ENCODE results near the gene STX18. TPM values are rescaled to one million over a fixed set of nuclear protein-coding genes. Genes with fewer than 3 reads are reported as not detected.

The STX18 gene
- total RNA-seq, 1 donor from 2014 or later: 33.9 TPM

GRCh38 chr4:4395849-4396627 lies 145.8 kb downstream of the STX18 start:
- Mint-ChIP-seq H3K4me1 (peaks cover 29% of the 10 kb centered on the region), H3K4me3 (peak overlapping the region; percentile 30), H3K9me3 (peaks cover 4% of the 10 kb centered on the region), H3K27me3 (ENCODE audit: insufficient read depth, low read depth) (peaks cover 23% of the 10 kb centered on the region), H3K27ac (peak overlapping the region; percentile 46), H3K36me3 (no peaks in the 10 kb centered on the region)
- peaks cover 9% of the 10 kb centered on the region for H3K4me1 ChIP-seq
- H4K20me1 ChIP-seq (ENCODE audit: low read depth): peaks cover 13% of the 10 kb centered on the region
- no peak overlapping the region for H3K27ac ChIP-seq
- no peak overlapping the region for H3K9ac ChIP-seq
- TF ChIP-seq CTCF (IDR thresholded peaks at IDR 0.05): peak; percentile 43
- TF ChIP-seq EZH2phosphoT487 (IDR thresholded peaks at IDR 0.05): no peak
- no peaks in the 10 kb centered on the region for H3K9me3 ChIP-seq (ENCODE audit: low read depth)
- peaks cover 11% of the 10 kb centered on the region for H3K27me3 ChIP-seq
- H3K36me3 ChIP-seq: no peaks in the 10 kb centered on the region
- H3K79me2 ChIP-seq (ENCODE audit: low read depth): no peaks in the 10 kb centered on the region
- no peaks in the 10 kb centered on the region for H3F3A ChIP-seq (ENCODE audit: low read depth)
- H3K4me3 ChIP-seq: no peak overlapping the region
- H2AFZ ChIP-seq (replicated peaks): no peak overlapping the region
- peak; percentile 91 for DNase-seq (ENCODE audit: low spot score)
- peak overlapping the region; percentile 55 for H3K4me2 ChIP-seq

DNA sequence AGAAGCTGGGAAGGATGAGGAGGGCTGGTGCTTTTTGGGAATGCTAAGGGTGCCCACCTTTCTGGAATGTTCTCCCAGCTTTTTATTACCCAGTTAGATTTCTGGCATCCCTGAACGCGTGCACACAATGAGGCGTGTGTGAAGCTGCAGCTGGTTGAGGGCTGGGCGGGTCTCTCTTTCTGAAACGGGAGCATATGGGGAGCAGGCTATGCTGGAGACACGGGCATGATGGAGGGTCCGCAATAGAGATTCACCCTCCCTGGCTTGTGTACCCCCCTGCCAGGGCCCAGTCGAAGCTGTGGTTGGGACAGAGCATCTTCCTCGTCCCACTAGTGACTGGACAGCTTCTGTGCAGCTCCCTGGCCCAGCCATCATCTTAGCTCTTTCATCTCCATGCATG lies 146.5 kb downstream of the STX18 start:
- Mint-ChIP-seq H3K4me3 (peak overlapping the region; percentile 51), H3K36me3 (no peaks in the 10 kb centered on the region), H3K9me3 (peaks cover 4% of the 10 kb centered on the region), H3K27me3 (ENCODE audit: insufficient read depth, low read depth) (peaks cover 23% of the 10 kb centered on the region), H3K27ac (no peak overlapping the region), H3K4me1 (peaks cover 29% of the 10 kb centered on the region)
- Histone ChIP-seq H3K9ac (no peak overlapping the region), H4K20me1 (ENCODE audit: low read depth) (peaks cover 13% of the 10 kb centered on the region), H3K36me3 (no peaks in the 10 kb centered on the region), H3K27ac (no peak overlapping the region), H3K9me3 (ENCODE audit: low read depth) (no peaks in the 10 kb centered on the region), H3K4me3 (no peak overlapping the region), H3K27me3 (peaks cover 17% of the 10 kb centered on the region), H3K4me2 (peak overlapping the region; percentile 55), H2AFZ (replicated peaks) (no peak overlapping the region), H3K4me1 (peaks cover 9% of the 10 kb centered on the region), H3K79me2 (ENCODE audit: low read depth) (no peaks in the 10 kb centered on the region), H3F3A (ENCODE audit: low read depth) (no peaks in the 10 kb centered on the region)
- no peak for TF ChIP-seq EZH2 (IDR thresholded peaks at IDR 0.05)
- TF ChIP-seq CTCF (IDR thresholded peaks at IDR 0.05): no peak
- no peak for TF ChIP-seq EZH2phosphoT487 (IDR thresholded peaks at IDR 0.05)
- no peak for DNase-seq (ENCODE audit: low spot score)

DNA sequence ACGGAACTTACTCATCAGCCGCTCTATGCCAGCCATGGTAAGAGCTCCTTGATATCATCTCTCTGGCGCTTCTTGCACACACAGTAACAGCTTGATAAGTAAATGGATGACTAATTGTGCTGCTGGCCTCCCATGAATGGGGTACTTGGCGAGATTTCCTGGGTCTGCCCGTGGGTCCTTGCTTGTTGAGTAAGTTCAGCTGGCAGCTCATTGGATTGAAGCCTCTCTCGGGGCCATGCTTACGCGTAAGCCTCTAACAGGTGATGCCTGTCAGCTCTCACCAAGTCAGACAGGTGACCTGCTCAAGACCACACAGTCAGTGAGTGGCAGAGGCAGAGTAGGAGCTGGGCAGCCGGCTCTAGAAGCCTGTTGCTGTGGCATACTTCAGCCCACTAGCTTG lies 147.2 kb downstream of the STX18 start:
- Histone ChIP-seq H3K4me2 (no peak overlapping the region), H3F3A (ENCODE audit: low read depth) (no peaks in the 10 kb centered on the region), H3K4me3 (no peak overlapping the region), H3K27ac (no peak overlapping the region), H2AFZ (replicated peaks) (no peak overlapping the region), H3K27me3 (peaks cover 23% of the 10 kb centered on the region), H3K36me3 (no peaks in the 10 kb centered on the region), H3K9ac (no peak overlapping the region), H4K20me1 (ENCODE audit: low read depth) (peaks cover 13% of the 10 kb centered on the region), H3K4me1 (peaks cover 9% of the 10 kb centered on the region), H3K9me3 (ENCODE audit: low read depth) (no peaks in the 10 kb centered on the region), H3K79me2 (ENCODE audit: low read depth) (no peaks in the 10 kb centered on the region)
- TF ChIP-seq CTCF (IDR thresholded peaks at IDR 0.05) (no peak), EZH2 (IDR thresholded peaks at IDR 0.05) (no peak), EZH2phosphoT487 (IDR thresholded peaks at IDR 0.05) (no peak)
- no peak for DNase-seq (ENCODE audit: low spot score)
- H3K9me3 Mint-ChIP-seq: peaks cover 4% of the 10 kb centered on the region
- H3K4me1 Mint-ChIP-seq: peaks cover 29% of the 10 kb centered on the region
- no peaks in the 10 kb centered on the region for H3K36me3 Mint-ChIP-seq
- H3K27me3 Mint-ChIP-seq (ENCODE audit: insufficient read depth, low read depth): peaks cover 25% of the 10 kb centered on the region
- peak overlapping the region; percentile 42 for H3K27ac Mint-ChIP-seq
- H3K4me3 Mint-ChIP-seq: no peak overlapping the region

Data from neural progenitor cell (in vitro differentiated cells).